SK-N-SH (cell line): Measurements from ENCODE around the gene P4HA1. TPM values are rescaled to one million over a fixed set of nuclear protein-coding genes. Genes with fewer than 3 reads are reported as not detected.

Experiments
- CTCF ChIA-PET: fragments of 300-600, 350-600 bp; formaldehyde crosslinking; extraction: SDS; loops from one replicate; lab custom pipeline; 2021; lab: Yijun Ruan, JAX
- POLR2A ChIA-PET: fragments of 350-600 bp; sonication (Branson Sonifier 250); formaldehyde crosslinking; extraction: SDS; loops from one replicate; lab custom pipeline; 2020; ENCODE audit warnings: antibody characterized with exemption, inconsistent platforms; lab: Yijun Ruan, JAX
- DNase-seq: peaks from one replicate; pipeline ENCODE4 v3.0.0; 2012
- H2AFZ ChIP-seq: fragments of 200-600 bp; sonication (generic); 2 replicates; pipeline ENCODE4 v1.8.1; 2016; ENCODE audit warnings: antibody characterized with exemption, mild to moderate bottlenecking, low read depth
- H3F3A ChIP-seq: fragments of 200-600 bp; sonication (generic); replicated peaks from 2 replicates; pipeline ENCODE3; 2016; ENCODE audit warnings: antibody characterized with exemption, mild to moderate bottlenecking; ENCODE audit not compliant: insufficient read depth
- H3K27ac ChIP-seq, 2 experiments: fragments of 200-500 bp in 1 of 2; fragments of 200-600 bp in 1 of 2; sonication (Bioruptor generic) in 1 of 2; sonication (generic), shearing (Covaris generic) in 1 of 2; 2 replicates each; pipeline versions ENCODE4 v1.5.1 to v1.6.1; 2014 to 2016; ENCODE audit warnings: low read depth in 2 of 2, inconsistent platforms in 1 of 2, low read length in 1 of 2, mild to moderate bottlenecking in 1 of 2, mixed read lengths in 1 of 2
- H3K27me3 ChIP-seq: fragments of 200-600 bp; sonication (generic), shearing (Covaris generic); 2 replicates; pipeline ENCODE4 v1.6.1; 2016; ENCODE audit warnings: mixed run types; ENCODE audit not compliant: insufficient read depth
- H3K36me3 ChIP-seq, 2 experiments: fragments of 200-500 bp in 1 of 2; fragments of 200-600 bp in 1 of 2; sonication (Bioruptor generic) in 1 of 2; sonication (generic) in 1 of 2; replicated peaks in 1 of 2; 2 replicates each; pipeline versions ENCODE3 to v1.5.1; 2014 to 2016; ENCODE audit warnings: low read length in 1 of 2, mild to moderate bottlenecking in 1 of 2; ENCODE audit not compliant: insufficient read depth in 2 of 2, control insufficient read depth in 1 of 2
- H3K4me1 ChIP-seq, 2 experiments: fragments of 200-500 bp in 1 of 2; fragments of 200-600 bp in 1 of 2; sonication (Bioruptor generic) in 1 of 2; sonication (generic), shearing (Covaris generic) in 1 of 2; 2 replicates each; pipeline versions ENCODE4 v1.5.1 to v1.6.1; 2014 to 2016; ENCODE audit warnings: low read depth in 1 of 2, low read length in 1 of 2, mixed run types in 1 of 2; ENCODE audit not compliant: insufficient read depth in 2 of 2, control insufficient read depth in 1 of 2
- H3K4me2 ChIP-seq: fragments of 200-600 bp; sonication (generic), shearing (Covaris generic); 2 replicates; pipeline ENCODE4 v1.6.1; 2017; ENCODE audit warnings: mixed run types
- H3K4me3 ChIP-seq, 2 experiments: fragments of 200-500 bp in 1 of 2; fragments of 200-600 bp in 1 of 2; sonication (Bioruptor generic) in 1 of 2; sonication (generic), shearing (Covaris generic) in 1 of 2; 2 replicates each; pipeline versions ENCODE4 v1.5.1 to v1.8.1; 2014 to 2016; ENCODE audit warnings: low read depth in 2 of 2, inconsistent platforms in 1 of 2, low read length in 1 of 2, mild to moderate bottlenecking in 1 of 2, mixed read lengths in 1 of 2, moderate library complexity in 1 of 2
- H3K79me2 ChIP-seq: fragments of 200-600 bp; sonication (generic); 2 replicates; pipeline ENCODE4 v1.8.1; 2017; ENCODE audit warnings: mild to moderate bottlenecking; ENCODE audit not compliant: insufficient read depth
- H3K9ac ChIP-seq: fragments of 200-600 bp; sonication (generic); 2 replicates; pipeline ENCODE4 v1.6.1; 2017; ENCODE audit warnings: mixed run types
- H3K9me2 ChIP-seq: fragments of 200-600 bp; sonication (generic); 2 replicates; pipeline ENCODE4 v1.6.1; 2017; ENCODE audit warnings: mixed run types
- H3K9me3 ChIP-seq: fragments of 200-600 bp; sonication (generic); 2 replicates; pipeline ENCODE4 v1.6.1; 2017; ENCODE audit warnings: mixed run types, mild to moderate bottlenecking, moderate library complexity
- H4K20me1 ChIP-seq: fragments of 200-600 bp; sonication (generic); 2 replicates; pipeline ENCODE4 v1.6.1; 2017; ENCODE audit warnings: mild to moderate bottlenecking, mixed run types; ENCODE audit not compliant: insufficient read depth
- CTCF ChIP-seq: fragments of 200-600 bp; sonication (generic); IDR thresholded peaks from 2 replicates; pipeline ENCODE4 v1.6.1; 2017; ENCODE audit warnings: antibody characterized with exemption, mild to moderate bottlenecking, moderate library complexity
- ELF1 ChIP-seq: IDR thresholded peaks from 2 replicates; pipeline ENCODE4 v1.4.0; 2012
- EP300 ChIP-seq, 2 experiments: IDR thresholded peaks; 2 replicates each; pipeline versions ENCODE4 v1.4.0 to v1.6.1; 2012; ENCODE audit warnings: borderline replicate concordance in 1 of 2, low read depth in 1 of 2, low read length in 1 of 2
- FOSL2 ChIP-seq: IDR thresholded peaks from 2 replicates; pipeline ENCODE4 v1.4.0; 2012; ENCODE audit warnings: low read depth, mild to moderate bottlenecking, moderate library complexity, borderline replicate concordance
- IRF3 ChIP-seq: fragments of 150-350 bp; IDR thresholded peaks from 2 replicates; pipeline ENCODE4 v1.6.1; 2016; ENCODE audit warnings: mild to moderate bottlenecking, low read depth, low read length
- JUND ChIP-seq: IDR thresholded peaks from 2 replicates; pipeline ENCODE4 v1.4.0; 2012
- MEF2A ChIP-seq: IDR thresholded peaks from 2 replicates; pipeline ENCODE4 v1.4.0; 2012; ENCODE audit warnings: low read depth, borderline replicate concordance
- PBX3 ChIP-seq: IDR thresholded peaks from 2 replicates; pipeline ENCODE4; 2012
- RAD21 ChIP-seq: IDR thresholded peaks from 2 replicates; pipeline ENCODE4 v1.6.1; 2012; ENCODE audit warnings: mild to moderate bottlenecking, low read length
- RCOR1 ChIP-seq: fragments of 150-350 bp; IDR thresholded peaks from 2 replicates; pipeline ENCODE4 v1.6.1; 2017; ENCODE audit warnings: antibody characterized with exemption, low read length
- REST ChIP-seq: IDR thresholded peaks from 2 replicates; pipeline ENCODE4 v1.6.1; 2012; ENCODE audit warnings: mild to moderate bottlenecking, low read depth, low read length, moderate library complexity
- SIN3A ChIP-seq: IDR thresholded peaks from 2 replicates; pipeline ENCODE4 v1.6.1; 2012; ENCODE audit warnings: low read depth, mild to moderate bottlenecking, low read length, moderate library complexity, borderline replicate concordance
- SMC3 ChIP-seq: IDR thresholded peaks from 2 replicates; pipeline ENCODE4 v1.6.1; 2012; ENCODE audit warnings: low read depth, low read length, improper control_type of control experiment
- YY1 ChIP-seq: IDR thresholded peaks from 2 replicates; pipeline ENCODE4 v1.4.0; 2012; ENCODE audit warnings: low read depth, mild to moderate bottlenecking
- ZBTB33 ChIP-seq: IDR thresholded peaks from 2 replicates; pipeline ENCODE4 v1.4.0; 2012; ENCODE audit warnings: low read depth, borderline replicate concordance
- WGBS: methylation state at CpG from one replicate; pipeline ENCODE4 v1.1.6; 2017; ENCODE audit warnings: low lambda C conversion rate; 5-methylcytosine and 5-hydroxymethylcytosine counted together
- polyA plus RNA-seq, 3 experiments: library from polyadenylated mRNA; depleted of rRNA; stranded (reverse); fragments of >200 nt; gene quantifications; 2 replicates each; pipeline ENCODE4 v1.2.3, GENCODE V29; 2012

The P4HA1 gene
- polyA plus RNA-seq, 1 of the 3 experiments (the other 2 are of a cell fraction): 34.8 TPM

GRCh38 chr10:73060738-73061635 lies 35.7 kb downstream of the P4HA1 start:
- ChIA-PET POLR2A (no interaction called here), CTCF (interaction anchor here (0.6 to 1.8 kb wide), 20 partner anchors 8 to 718 kb away, joined by 3 to 8 read pairs (median 3); partner anchors contain the start of gene NUDT13)
- Histone ChIP-seq H3K36me3 (peaks cover 15 to 27% of the 10 kb centered on the region in 2 experiments), H3K4me1 (peaks cover 0 to 5% of the 10 kb centered on the region in 2 experiments; a peak in 1 of 4 replicates), H3F3A (peaks cover 9% of the 10 kb centered on the region), H3K9me2 (no peaks in the 10 kb centered on the region), H3K9ac (no peak overlapping the region), H3K4me3 (no peak overlapping the region), H3K79me2 (0 out of 2 replicates have a peak, but pooled peaks cover 5% of the 10 kb centered on the region), H3K9me3 (no peaks in the 10 kb centered on the region), H3K27ac (no peak overlapping the region), H4K20me1 (no peaks in the 10 kb centered on the region), H2AFZ (no peak overlapping the region), H3K4me2 (no peak overlapping the region), H3K27me3 (no peaks in the 10 kb centered on the region)
- peak; percentile 27 for DNase-seq
- WGBS: 37% methylated on average over 5 of the region's 5 CpGs
- TF ChIP-seq RAD21 (peak; percentile 63), FOSL2 (no peak), CTCF (peak; percentile 69)

GRCh38 chr10:73060173-73060572 lies 36.5 kb downstream of the P4HA1 start:
- CTCF ChIA-PET: interaction anchor here (0.8 to 1.4 kb wide), 4 partner anchors 51 to 696 kb away, joined by 3 read pairs; no protein-coding TSS in a partner anchor
- no peak for TF ChIP-seq ELF1
- no peak for TF ChIP-seq SIN3A
- TF ChIP-seq RCOR1: no peak
- no peak for TF ChIP-seq MEF2A
- TF ChIP-seq JUND: no peak
- TF ChIP-seq IRF3: no peak
- no peak for TF ChIP-seq SMC3
- TF ChIP-seq YY1: no peak
- TF ChIP-seq FOSL2: no peak
- no peak for TF ChIP-seq PBX3
- no peak for TF ChIP-seq REST
- no peak for TF ChIP-seq RAD21
- TF ChIP-seq ZBTB33: no peak
- TF ChIP-seq EP300 (IDR thresholded peaks at IDR 0.05; ENCODE audit: borderline replicate concordance in 1 of 2, low read depth in 1 of 2, low read length in 1 of 2): no peak

More at GRCh38 chr10:73060173-73060572, 36.5 kb downstream of the P4HA1 start:
- WGBS: 100% methylated on average over 1 of the region's 1 CpG
- peaks cover 9% of the 10 kb centered on the region for H3F3A ChIP-seq
- DNase-seq: no peak
- H3K27ac ChIP-seq: no peak overlapping the region; a peak in 1 of 4 replicates
- H3K9me3 ChIP-seq: no peaks in the 10 kb centered on the region
- H3K27me3 ChIP-seq: no peaks in the 10 kb centered on the region
- no peak overlapping the region for H3K4me3 ChIP-seq
- peaks cover 0 to 5% of the 10 kb centered on the region in 2 experiments; a peak in 1 of 4 replicates for H3K4me1 ChIP-seq
- no peaks in the 10 kb centered on the region for H3K9me2 ChIP-seq
- 0 out of 2 replicates have a peak, but pooled peaks cover 2% of the 10 kb centered on the region for H3K79me2 ChIP-seq
- POLR2A ChIA-PET: interaction anchor here (0.7 kb wide), 1 partner anchor 535 kb away, joined by 3 read pairs; no protein-coding TSS in a partner anchor
- no peaks in the 10 kb centered on the region for H4K20me1 ChIP-seq
- no peak overlapping the region for H3K9ac ChIP-seq
- H3K36me3 ChIP-seq: peaks cover 14 to 27% of the 10 kb centered on the region in 2 experiments
- H2AFZ ChIP-seq: no peak overlapping the region
- no peak overlapping the region for H3K4me2 ChIP-seq
